BLaER1 (cell line): Measurements from ENCODE around the gene PHKB.

ENCODE experiments used
- H3K27ac ChIP-seq: shearing (Covaris generic); formaldehyde crosslinking; 2 replicates; pipeline ENCODE4 v1.8.1; 2022
- H3K27me3 ChIP-seq: shearing (Covaris generic); formaldehyde crosslinking; 2 replicates; pipeline ENCODE4 v1.8.1; 2022
- H3K36me3 ChIP-seq: shearing (Covaris generic); formaldehyde crosslinking; 2 replicates; pipeline ENCODE4 v1.8.1; 2022
- H3K4me1 ChIP-seq: shearing (Covaris generic); formaldehyde crosslinking; 2 replicates; pipeline ENCODE4 v1.8.1; 2022
- H3K4me2 ChIP-seq: shearing (Covaris generic); formaldehyde crosslinking; 2 replicates; pipeline ENCODE4 v1.8.1; 2022
- H3K4me3 ChIP-seq: shearing (Covaris generic); formaldehyde crosslinking; 2 replicates; pipeline ENCODE4 v1.8.1; 2022
- H3K9ac ChIP-seq: shearing (Covaris generic); formaldehyde crosslinking; 2 replicates; pipeline ENCODE4 v1.8.1; 2022
- H3K9me3 ChIP-seq: shearing (Covaris generic); formaldehyde crosslinking; 2 replicates; pipeline ENCODE4 v1.8.1; 2022
- H4K20me1 ChIP-seq: shearing (Covaris generic); formaldehyde crosslinking; 2 replicates; pipeline ENCODE4 v1.8.1; 2022
- Cebpa-rat ChIP-seq: shearing (Covaris generic); IDR thresholded peaks from 2 replicates; pipeline ENCODE4 v1.8.1; 2022

The PHKB gene

GRCh38 chr16:47715442-47716083, 254.4 kb downstream of the PHKB start:
- Histone ChIP-seq H3K27ac (no peak overlapping the region), H4K20me1 (no peaks in the 10 kb centered on the region), H3K27me3 (no peaks in the 10 kb centered on the region), H3K9ac (no peak overlapping the region), H3K36me3 (no peaks in the 10 kb centered on the region), H3K4me3 (no peak overlapping the region), H3K4me2 (no peak overlapping the region), H3K4me1 (peaks cover 4% of the 10 kb centered on the region; the same call in 1 of the 2 replicates), H3K9me3 (no peaks in the 10 kb centered on the region)
- no peak for TF ChIP-seq Cebpa-rat

GRCh38 chr16:47716571-47716970, 255.4 kb downstream of the PHKB start:
- Histone ChIP-seq H3K36me3 (no peaks in the 10 kb centered on the region), H3K4me3 (no peak overlapping the region), H3K4me1 (peaks cover 4% of the 10 kb centered on the region; the same call in 1 of the 2 replicates), H3K4me2 (no peak overlapping the region), H4K20me1 (no peaks in the 10 kb centered on the region), H3K9me3 (no peaks in the 10 kb centered on the region), H3K27me3 (no peaks in the 10 kb centered on the region), H3K27ac (no peak overlapping the region), H3K9ac (no peak overlapping the region)
- TF ChIP-seq Cebpa-rat = no peak

GRCh38 chr16:47719713-47720112, 258.6 kb downstream of the PHKB start:
- Histone ChIP-seq H3K9me3 (no peaks in the 10 kb centered on the region), H3K9ac (no peak overlapping the region)
- TF ChIP-seq Cebpa-rat = no peak

GRCh38 chr16:47721006-47721637, 260.0 kb downstream of the PHKB start:
- TF ChIP-seq Cebpa-rat = no peak

More at GRCh38 chr16:47719713-47720112, 258.6 kb downstream of the PHKB start:
- H3K4me2 ChIP-seq = no peak overlapping the region
- no peak overlapping the region for H3K27ac ChIP-seq
- no peaks in the 10 kb centered on the region for H3K27me3 ChIP-seq
- no peaks in the 10 kb centered on the region for H3K36me3 ChIP-seq
- no peak overlapping the region for H3K4me3 ChIP-seq
- H3K4me1 ChIP-seq = no peaks in the 10 kb centered on the region
- no peaks in the 10 kb centered on the region for H4K20me1 ChIP-seq

GRCh38 chr16:47722046-47722445, 260.9 kb downstream of the PHKB start:
- Histone ChIP-seq H3K4me2 (no peak overlapping the region), H4K20me1 (no peaks in the 10 kb centered on the region), H3K4me1 (no peaks in the 10 kb centered on the region), H3K9me3 (no peaks in the 10 kb centered on the region), H3K36me3 (no peaks in the 10 kb centered on the region), H3K27me3 (no peaks in the 10 kb centered on the region), H3K4me3 (no peak overlapping the region), H3K9ac (no peak overlapping the region), H3K27ac (no peak overlapping the region)
- no peak for TF ChIP-seq Cebpa-rat

More at GRCh38 chr16:47721006-47721637, 260.0 kb downstream of the PHKB start:
- Histone ChIP-seq H3K4me1 (no peaks in the 10 kb centered on the region), H3K4me3 (no peak overlapping the region), H4K20me1 (no peaks in the 10 kb centered on the region), H3K27me3 (no peaks in the 10 kb centered on the region), H3K36me3 (no peaks in the 10 kb centered on the region), H3K9me3 (no peaks in the 10 kb centered on the region), H3K4me2 (no peak overlapping the region), H3K27ac (no peak overlapping the region), H3K9ac (no peak overlapping the region)

GRCh38 chr16:47724115-47724785, 263.1 kb downstream of the PHKB start:
- no peaks in the 10 kb centered on the region for H4K20me1 ChIP-seq
- H3K9ac ChIP-seq = no peak overlapping the region
- H3K9me3 ChIP-seq = no peaks in the 10 kb centered on the region
- no peaks in the 10 kb centered on the region for H3K36me3 ChIP-seq
- no peak overlapping the region for H3K27ac ChIP-seq
- H3K4me1 ChIP-seq = no peaks in the 10 kb centered on the region
- H3K4me2 ChIP-seq = no peak overlapping the region
- no peak overlapping the region for H3K4me3 ChIP-seq
- no peak for TF ChIP-seq Cebpa-rat
- H3K27me3 ChIP-seq = no peaks in the 10 kb centered on the region

GRCh38 chr16:47725188-47725695, 264.1 kb downstream of the PHKB start:
- Histone ChIP-seq H3K9ac (no peak overlapping the region), H3K36me3 (no peaks in the 10 kb centered on the region), H4K20me1 (no peaks in the 10 kb centered on the region), H3K4me3 (no peak overlapping the region), H3K4me1 (no peaks in the 10 kb centered on the region), H3K9me3 (no peaks in the 10 kb centered on the region), H3K27me3 (no peaks in the 10 kb centered on the region), H3K4me2 (no peak overlapping the region), H3K27ac (no peak overlapping the region)
- no peak for TF ChIP-seq Cebpa-rat

- H3K27me3 ChIP-seq = no peaks in the 10 kb centered on the region
- no peaks in the 10 kb centered on the region for H3K4me1 ChIP-seq
- H3K9ac ChIP-seq = no peak overlapping the region
- H4K20me1 ChIP-seq = no peaks in the 10 kb centered on the region
- no peaks in the 10 kb centered on the region for H3K9me3 ChIP-seq
- no peak overlapping the region for H3K4me2 ChIP-seq
- no peak for TF ChIP-seq Cebpa-rat
- no peaks in the 10 kb centered on the region for H3K36me3 ChIP-seq
- no peak overlapping the region for H3K4me3 ChIP-seq
- no peak overlapping the region for H3K27ac ChIP-seq
These were observed 265.0 kb downstream of the PHKB start for GRCh38 chr16:47726031-47726675.

- Histone ChIP-seq H3K4me1 (no peaks in the 10 kb centered on the region), H3K9me3 (no peaks in the 10 kb centered on the region), H3K4me2 (no peak overlapping the region), H3K4me3 (no peak overlapping the region), H4K20me1 (no peaks in the 10 kb centered on the region), H3K36me3 (no peaks in the 10 kb centered on the region), H3K27ac (no peak overlapping the region), H3K9ac (no peak overlapping the region), H3K27me3 (no peaks in the 10 kb centered on the region)
- TF ChIP-seq Cebpa-rat = no peak
These were observed 266.0 kb downstream of the PHKB start for GRCh38 chr16:47727131-47727530.
